Transverse colon (tissue), 4 donors: ENCODE data around the gene YBX1. TPM values are rescaled to one million over a fixed set of nuclear protein-coding genes. Genes with fewer than 3 reads are reported as not detected.

ENCODE experiments used
- DNase-seq: peaks from one replicate; pipeline ENCODE4 v3.0.0-alpha.2; 2019
- H3K27ac ChIP-seq, 4 donors: fragments of 200-600 bp; sonication (generic); 2 replicates each; pipeline ENCODE4 v1.5.1; 2016 to 2018; ENCODE audit warnings: inconsistent platforms in 4 of 4
- H3K27me3 ChIP-seq: fragments of 200-600 bp; sonication (generic); 2 replicates; pipeline ENCODE4 v1.5.1; 2017; ENCODE audit warnings: inconsistent platforms
- H3K36me3 ChIP-seq, 4 donors: fragments of 200-600 bp; sonication (generic); 2 replicates each; pipeline ENCODE4 v1.5.1; 2017 to 2019; ENCODE audit warnings: inconsistent platforms in 4 of 4
- H3K4me1 ChIP-seq, 4 donors: fragments of 200-600 bp; sonication (generic); 2 replicates each; pipeline ENCODE4 v1.5.1; 2017 to 2020; ENCODE audit warnings: inconsistent platforms in 4 of 4
- H3K4me3 ChIP-seq, 4 donors: fragments of 200-600 bp; sonication (generic); 1 replicate in 1 of 4; 2 replicates in 3 of 4; pipeline versions ENCODE4 v1.5.1 to v1.6.1; 2017 to 2019; ENCODE audit warnings: inconsistent platforms in 4 of 4
- H3K9me3 ChIP-seq, 2 donors: fragments of 200-600 bp; sonication (generic); 2 replicates each; pipeline ENCODE4 v1.5.1; 2017 to 2019; ENCODE audit warnings: inconsistent platforms in 2 of 2
- EP300 ChIP-seq: sonication (generic); formaldehyde crosslinking; IDR thresholded peaks from one replicate; pipeline ENCODE4 v1.6.1; 2017; ENCODE audit warnings: antibody characterized with exemption, low read depth
- POLR2A ChIP-seq: fragments of 450-650 bp; IDR thresholded peaks from one replicate; pipeline ENCODE4 v1.6.1; 2016; ENCODE audit warnings: antibody characterized with exemption, mild to moderate bottlenecking, moderate library complexity
- POLR2AphosphoS5 ChIP-seq, 3 donors: sonication (generic); formaldehyde crosslinking; IDR thresholded peaks; one replicate each; pipeline ENCODE4 v1.6.1; 2016; ENCODE audit warnings: antibody characterized with exemption in 3 of 3
- WGBS, 2 donors: methylation state at CpG; one replicate each; pipeline ENCODE4 v1.1.5; 2018; ENCODE audit warnings: low coverage in 1 of 2; 5-methylcytosine and 5-hydroxymethylcytosine counted together
- in situ Hi-C, 4 donors: fragments of 200-750 bp; cut with MboI; loops; one replicate each; pipeline versions ENCODE4 v1.15.0 to v1.15.1; 2017; ENCODE audit warnings: low sequenced_read_pairs in 3 of 4, low pct_ligation_motif_present in 1 of 4, low pct_unique_long_range_greater_than_20kb in 1 of 4
- intact Hi-C: fragments of 100-400 bp; cut with DNase I; formaldehyde crosslinking; loops from one replicate; pipeline ENCODE4 v1.15.1; 2023; ENCODE audit warnings: low total_unique reads
- total RNA-seq, 4 donors: library from RNA; depleted of rRNA; stranded (reverse); fragments of >200 nt; gene quantifications; one replicate each; pipeline ENCODE4 v1.1.0, GENCODE V29; 2016
- TF ChIP-seq, protein P1 (sequence below), 5 experiments: fragments of 200-600 bp in 3 of 5; fragments of 450-650 bp in 2 of 5; sonication (generic) in 3 of 5; IDR thresholded peaks; 1 replicate in 2 of 5; 2 replicates in 3 of 5; pipeline ENCODE4 v1.5.1; 2016 to 2017; ENCODE audit warnings: antibody characterized with exemption in 5 of 5, inconsistent platforms in 3 of 5, mild to moderate bottlenecking in 2 of 5, moderate library complexity in 1 of 5

Gene YBX1
- total RNA-seq, 4 donors from 2014 or later, result 288 to 403 (median 380) TPM

DNA sequence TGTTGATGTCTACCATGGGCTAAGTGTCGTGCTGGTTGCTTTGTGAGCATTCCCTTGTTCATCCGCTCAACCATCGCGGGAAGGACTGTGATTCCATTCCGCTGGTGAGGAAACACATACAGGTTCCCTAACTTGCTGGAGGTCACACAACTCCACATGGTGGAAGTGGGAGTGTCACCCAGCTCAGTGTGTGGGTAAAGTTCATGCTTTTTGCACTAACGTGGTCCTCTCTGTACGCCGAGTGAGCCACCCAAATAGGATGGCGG is 61.9 kb downstream of the YBX1 start:
- DNase-seq, result no peak
- Histone ChIP-seq H3K4me1 (peaks cover 0 to 8% (median 0%) of the 10 kb centered on the region in 4 donors), H3K27me3 (no peaks in the 10 kb centered on the region), H3K27ac (no peak overlapping the region), H3K9me3 (no peaks in the 10 kb centered on the region), H3K4me3 (no peak overlapping the region), H3K36me3 (no peaks in the 10 kb centered on the region)
- intact Hi-C loops, result loop anchor here (10.0 kb wide), 1 partner anchor 49 kb away; no protein-coding TSS in a partner anchor
- TF ChIP-seq POLR2AphosphoS5 (IDR thresholded peaks at IDR 0.05) (no peak), EP300 (no peak), POLR2A (no peak)
- TF ChIP-seq, protein P1, sequence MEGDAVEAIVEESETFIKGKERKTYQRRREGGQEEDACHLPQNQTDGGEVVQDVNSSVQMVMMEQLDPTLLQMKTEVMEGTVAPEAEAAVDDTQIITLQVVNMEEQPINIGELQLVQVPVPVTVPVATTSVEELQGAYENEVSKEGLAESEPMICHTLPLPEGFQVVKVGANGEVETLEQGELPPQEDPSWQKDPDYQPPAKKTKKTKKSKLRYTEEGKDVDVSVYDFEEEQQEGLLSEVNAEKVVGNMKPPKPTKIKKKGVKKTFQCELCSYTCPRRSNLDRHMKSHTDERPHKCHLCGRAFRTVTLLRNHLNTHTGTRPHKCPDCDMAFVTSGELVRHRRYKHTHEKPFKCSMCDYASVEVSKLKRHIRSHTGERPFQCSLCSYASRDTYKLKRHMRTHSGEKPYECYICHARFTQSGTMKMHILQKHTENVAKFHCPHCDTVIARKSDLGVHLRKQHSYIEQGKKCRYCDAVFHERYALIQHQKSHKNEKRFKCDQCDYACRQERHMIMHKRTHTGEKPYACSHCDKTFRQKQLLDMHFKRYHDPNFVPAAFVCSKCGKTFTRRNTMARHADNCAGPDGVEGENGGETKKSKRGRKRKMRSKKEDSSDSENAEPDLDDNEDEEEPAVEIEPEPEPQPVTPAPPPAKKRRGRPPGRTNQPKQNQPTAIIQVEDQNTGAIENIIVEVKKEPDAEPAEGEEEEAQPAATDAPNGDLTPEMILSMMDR (IDR thresholded peaks at IDR 0.05), result no peak
- in situ Hi-C loops, result loop anchor here in 2 of 4 donors (10.0 to 25.0 kb wide), 3 partner anchors 169 to 607 kb away; partner anchors contain the start of gene FOXJ3 (in 1 of the 2)
- 93% methylated on average over 9 of the region's 9 CpGs; no CpG with 5 or more reads in 1 of the 2 donors for WGBS, 2 donors

DNA sequence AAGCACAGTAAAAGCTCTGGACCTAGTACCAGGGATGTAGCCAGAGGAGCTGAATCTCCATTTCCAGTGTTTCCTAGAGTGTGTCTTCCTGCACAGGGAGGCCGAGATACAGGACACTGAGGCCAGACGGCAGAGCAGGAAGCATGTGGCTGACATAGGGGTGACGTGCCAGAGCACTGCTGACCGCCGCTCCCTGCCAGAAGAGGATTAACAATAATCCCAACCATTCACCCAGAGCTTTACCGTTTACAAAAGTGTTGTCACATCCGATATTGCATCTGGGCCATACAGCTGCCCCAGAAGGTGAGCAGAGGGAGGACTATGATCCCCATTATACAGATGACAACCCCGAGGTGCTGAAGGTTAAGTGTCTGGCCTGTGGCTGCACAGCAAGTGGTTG is 63.6 kb downstream of the YBX1 start:
- TF ChIP-seq POLR2A, result no peak
- TF ChIP-seq EP300, result no peak
- intact Hi-C loops, result loop anchor here (10.0 kb wide), 1 partner anchor 51 kb away; no protein-coding TSS in a partner anchor
- Histone ChIP-seq H3K36me3 (peaks cover 0 to 7% (median 0%) of the 10 kb centered on the region in 4 donors), H3K9me3 (no peaks in the 10 kb centered on the region), H3K4me3 (no peak overlapping the region), H3K27me3 (no peaks in the 10 kb centered on the region), H3K4me1 (no peaks in the 10 kb centered on the region), H3K27ac (no peak overlapping the region)
- in situ Hi-C loops, result loop anchor here in 3 of 4 donors (5.0 to 25.0 kb wide), 5 partner anchors 159 to 609 kb away; partner anchors contain the start of gene FOXJ3 (in 1 of the 3)
- 68 to 100% methylated on average over 2 to 8 of the region's 8 CpGs for WGBS, 2 donors
- DNase-seq, result no peak

DNA sequence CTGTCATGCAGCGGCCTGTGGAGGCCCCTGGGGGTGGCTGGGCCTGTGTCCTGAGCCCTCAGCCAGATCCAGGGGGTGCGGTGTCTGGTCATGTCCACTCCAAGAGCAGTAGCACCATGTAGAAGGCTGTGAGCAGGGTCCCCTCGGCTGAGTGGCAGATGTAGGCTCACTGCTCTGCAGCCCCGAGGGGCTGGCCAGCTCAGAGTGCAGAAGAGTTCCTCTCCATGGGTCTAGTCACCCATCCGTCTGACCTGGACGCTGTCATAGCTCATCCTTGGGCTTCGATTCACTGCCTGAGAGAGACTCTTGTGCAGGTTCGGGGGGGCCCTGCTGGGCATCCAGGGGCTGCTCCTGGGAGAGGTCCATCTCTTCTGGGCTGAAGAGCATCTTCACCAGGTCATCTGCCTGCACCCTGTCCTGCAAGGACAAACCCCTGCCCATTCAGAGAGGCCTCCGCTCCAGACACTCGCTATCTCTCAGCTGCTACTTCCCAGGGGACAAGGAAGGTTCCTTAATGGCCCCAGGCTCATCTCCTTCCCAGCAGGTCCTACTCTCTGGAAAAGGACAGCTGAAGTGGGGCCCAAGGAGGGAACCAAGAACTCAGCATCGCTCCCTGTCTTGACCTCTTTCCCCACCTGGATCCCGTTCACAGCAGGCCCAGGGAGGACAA is 64.4 kb downstream of the YBX1 start:
- Histone ChIP-seq H3K27me3 (no peaks in the 10 kb centered on the region), H3K4me1 (no peaks in the 10 kb centered on the region), H3K4me3 (no peak overlapping the region), H3K36me3 (peaks cover 0 to 7% (median 0%) of the 10 kb centered on the region in 4 donors), H3K9me3 (no peaks in the 10 kb centered on the region), H3K27ac (no peak overlapping the region)
- WGBS, 2 donors, result 93% methylated on average over 11 of the region's 12 CpGs; no CpG with 5 or more reads in 1 of the 2 donors
- in situ Hi-C loops, result loop anchor here in 3 of 4 donors (5.0 to 25.0 kb wide), 5 partner anchors 159 to 609 kb away; partner anchors contain the start of gene FOXJ3 (in 1 of the 3)
- intact Hi-C loops, result loop anchor here (10.0 kb wide), 1 partner anchor 52 kb away; no protein-coding TSS in a partner anchor
- DNase-seq, result no peak
- no peak for TF ChIP-seq EP300
- TF ChIP-seq POLR2AphosphoS5 (IDR thresholded peaks at IDR 0.05), result no peak
- TF ChIP-seq, protein P1 (IDR thresholded peaks at IDR 0.05), result no peak
- no peak for TF ChIP-seq POLR2A

DNA sequence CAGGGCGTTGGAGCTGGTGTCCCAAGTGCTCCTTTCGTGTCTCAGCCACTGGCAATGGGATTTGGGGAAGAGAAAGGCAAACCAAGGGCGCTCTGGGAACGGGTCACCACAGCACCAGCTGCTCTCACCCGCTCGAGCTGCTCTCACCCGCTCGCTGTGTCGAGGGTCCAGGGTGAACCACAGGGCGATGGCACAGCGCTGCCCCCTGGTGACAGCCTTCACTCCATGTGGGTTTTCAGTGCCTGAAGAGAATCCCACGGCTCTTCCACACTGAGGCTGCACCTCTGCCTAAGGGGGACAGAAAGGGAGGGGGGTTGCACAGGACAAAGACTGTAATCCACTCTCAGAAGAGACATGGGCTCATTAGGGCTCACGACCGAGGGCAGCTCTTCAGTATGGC is 64.9 kb downstream of the YBX1 start:
- no peak overlapping the region for H3K27ac ChIP-seq
- no peak overlapping the region for H3K4me3 ChIP-seq
- peak; percentile 54 for DNase-seq
- H3K9me3 ChIP-seq, result no peaks in the 10 kb centered on the region
- H3K4me1 ChIP-seq, result no peaks in the 10 kb centered on the region
- H3K27me3 ChIP-seq, result no peaks in the 10 kb centered on the region
- intact Hi-C loops (loop anchor here (10.0 kb wide), 1 partner anchor 52 kb away; no protein-coding TSS in a partner anchor), in situ Hi-C loops (loop anchor here in 3 of 4 donors (5.0 to 25.0 kb wide), 5 partner anchors 160 to 610 kb away; partner anchors contain the start of gene FOXJ3 (in 1 of the 3))
- H3K36me3 ChIP-seq, result peaks cover 0 to 7% (median 0%) of the 10 kb centered on the region in 4 donors
- 41% methylated on average over 14 of the region's 14 CpGs; no CpG with 5 or more reads in 1 of the 2 donors for WGBS, 2 donors
- TF ChIP-seq, protein P1 (IDR thresholded peaks at IDR 0.05), result peak; percentile 57 to 72 (median 62)
- no peak for TF ChIP-seq POLR2A
